Liver (tissue), 9 donors: ENCODE results near the gene PSRC1. TPM values are rescaled to one million over a fixed set of nuclear protein-coding genes. Genes with fewer than 3 reads are reported as not detected.

Source experiments
- DNase-seq: peaks from one replicate; pipeline ENCODE4 v3.0.0-alpha.2; 2017; ENCODE audit warnings: low spot score
- H3K27ac ChIP-seq, 2 donors: one replicate each; pipeline ENCODE4 v1.7.0; 2013; ENCODE audit warnings: inconsistent platforms in 2 of 2, low read length in 2 of 2, control low read depth in 1 of 2, low read depth in 1 of 2, mild to moderate bottlenecking in 1 of 2
- H3K27me3 ChIP-seq, 4 donors: one replicate each; pipeline versions ENCODE4 v1.6.1 to v1.7.0; 2013; ENCODE audit warnings: low read length in 3 of 4, inconsistent platforms in 1 of 4, mild to moderate bottlenecking in 1 of 4, moderate library complexity in 1 of 4; ENCODE audit not compliant: control insufficient read depth in 4 of 4, insufficient read depth in 4 of 4
- H3K36me3 ChIP-seq, 4 donors: one replicate each; pipeline versions ENCODE4 v1.6.1 to v1.7.0; 2013; ENCODE audit warnings: low read length in 3 of 4, mild to moderate bottlenecking in 3 of 4, low read depth in 1 of 4, moderate library complexity in 1 of 4; ENCODE audit not compliant: control insufficient read depth in 4 of 4, insufficient read depth in 3 of 4
- H3K4me1 ChIP-seq, 4 donors: one replicate each; pipeline versions ENCODE4 v1.6.1 to v1.7.0; 2013; ENCODE audit warnings: low read length in 3 of 4, mild to moderate bottlenecking in 3 of 4, moderate library complexity in 1 of 4; ENCODE audit not compliant: control insufficient read depth in 4 of 4, insufficient read depth in 4 of 4
- H3K4me3 ChIP-seq, 3 donors: one replicate each; pipeline versions ENCODE4 v1.6.1 to v1.7.0; 2013; ENCODE audit warnings: low read length in 3 of 3, control low read depth in 1 of 3, low read depth in 1 of 3, mild to moderate bottlenecking in 1 of 3
- H3K9ac ChIP-seq, 2 donors: one replicate each; pipeline ENCODE4 v1.7.0; 2013; ENCODE audit warnings: low read length in 2 of 2, mild to moderate bottlenecking in 2 of 2, moderate library complexity in 2 of 2, control low read depth in 1 of 2, low read depth in 1 of 2
- H3K9me3 ChIP-seq, 4 donors: one replicate each; pipeline versions ENCODE4 v1.6.1 to v1.7.0; 2013; ENCODE audit warnings: low read length in 3 of 4; ENCODE audit not compliant: control insufficient read depth in 4 of 4
- ATF3 ChIP-seq: IDR thresholded peaks from 2 replicates; pipeline ENCODE4 v1.6.1; 2016; ENCODE audit warnings: antibody characterized with exemption
- CTCF ChIP-seq: fragments of 150-350 bp; IDR thresholded peaks from 2 replicates; pipeline ENCODE4 v1.5.1; 2017; ENCODE audit warnings: improper control_type of control experiment, low read depth, low read length; ENCODE audit not compliant: missing input control
- EGR1 ChIP-seq, 2 donors: IDR thresholded peaks; 2 replicates each; pipeline ENCODE4 v1.6.1; 2016 to 2018; ENCODE audit warnings: antibody characterized with exemption in 2 of 2, low read depth in 2 of 2
- FOXA1 ChIP-seq: IDR thresholded peaks from 2 replicates; pipeline ENCODE4 v1.6.1; 2016; ENCODE audit warnings: antibody characterized with exemption
- FOXA2 ChIP-seq: IDR thresholded peaks from 2 replicates; pipeline ENCODE4 v1.6.1; 2016; ENCODE audit warnings: antibody characterized with exemption
- GABPA ChIP-seq, 2 donors: IDR thresholded peaks in 1 of 2; conservative IDR thresholded peaks in 1 of 2; 2 replicates each; pipeline ENCODE4 v1.6.1; 2016; ENCODE audit warnings: antibody characterized with exemption in 2 of 2, mild to moderate bottlenecking in 1 of 2, moderate library complexity in 1 of 2
- HNF4A ChIP-seq, 2 donors: conservative IDR thresholded peaks; 2 replicates each; pipeline ENCODE4 v1.6.1; 2016; ENCODE audit warnings: antibody characterized with exemption in 2 of 2, mild to moderate bottlenecking in 2 of 2
- HNF4G ChIP-seq: IDR thresholded peaks from 2 replicates; pipeline ENCODE4 v1.6.1; 2016; ENCODE audit warnings: antibody characterized with exemption
- JUND ChIP-seq, 2 donors: IDR thresholded peaks; 2 replicates each; pipeline ENCODE4 v1.6.1; 2016; ENCODE audit warnings: antibody characterized with exemption in 2 of 2
- MAX ChIP-seq: IDR thresholded peaks from 2 replicates; pipeline ENCODE4 v1.6.1; 2016; ENCODE audit warnings: antibody characterized with exemption
- NR2F2 ChIP-seq: IDR thresholded peaks from 2 replicates; pipeline ENCODE4 v1.6.1; 2016; ENCODE audit warnings: antibody characterized with exemption
- RAD21 ChIP-seq, 2 donors: IDR thresholded peaks; 2 replicates each; pipeline ENCODE4 v1.6.1; 2016; ENCODE audit warnings: antibody characterized with exemption in 2 of 2, mild to moderate bottlenecking in 2 of 2
- RXRA ChIP-seq, 2 donors: IDR thresholded peaks; 2 replicates each; pipeline ENCODE4 v1.6.1; 2017 to 2018; ENCODE audit warnings: antibody characterized with exemption in 2 of 2, mild to moderate bottlenecking in 1 of 2
- SP1 ChIP-seq: IDR thresholded peaks from 2 replicates; pipeline ENCODE4 v1.6.1; 2018; ENCODE audit warnings: antibody characterized with exemption, mild to moderate bottlenecking
- TAF1 ChIP-seq: conservative IDR thresholded peaks from 2 replicates; pipeline ENCODE4 v1.6.1; 2016; ENCODE audit warnings: antibody characterized with exemption, mild to moderate bottlenecking
- YY1 ChIP-seq: IDR thresholded peaks from 2 replicates; pipeline ENCODE4 v1.6.1; 2016; ENCODE audit warnings: antibody characterized with exemption, mild to moderate bottlenecking
- ZBTB33 ChIP-seq: IDR thresholded peaks from 2 replicates; pipeline ENCODE4 v1.6.1; 2016; ENCODE audit warnings: antibody characterized with exemption
- WGBS: extraction: QIAGEN DNeasy Blood & Tissue Kit; methylation state at CpG from one replicate; pipeline ENCODE4 v1.1.7; 2013; 5-methylcytosine and 5-hydroxymethylcytosine counted together
- polyA plus RNA-seq, 2 donors: library from polyadenylated mRNA; stranded (reverse) in 1 of 2; unstranded in 1 of 2; fragments of 200-250 nt in 1 of 2; fragments of >200 nt in 1 of 2; fragmentation: Nextera tagmentation in 1 of 2; extraction: Ambion mirVana in 1 of 2; gene quantifications; one replicate each; pipeline versions ENCODE4 v1.2.1 to v1.2.3, GENCODE V29; 2013 to 2015
- total RNA-seq, 2 donors: library from RNA; depleted of rRNA; stranded (reverse); fragments of >200 nt; gene quantifications; one replicate each; pipeline ENCODE4 v1.2.3, GENCODE V29; 2014
- donor health status: healthy.
- donor health status: healthy.
- donor health status: healthy.
- donor health status: healthy.
- donor health status: healthy.

Gene PSRC1
- total and polyA plus RNA-seq, 4 donors: 0.25 to 2.6 (median 1.1) TPM

- no peak for TF ChIP-seq HNF4A (conservative IDR thresholded peaks at IDR 0.05)
These were observed 18.9 kb upstream of the PSRC1 start (continued) for GRCh38 chr1:109301874-109302273.

GRCh38 chr1:109300650-109301151, 17.8 kb upstream of the PSRC1 start:
- H3K9ac ChIP-seq: no peak overlapping the region
- H3K36me3 ChIP-seq: no peaks in the 10 kb centered on the region
- no peaks in the 10 kb centered on the region for H3K9me3 ChIP-seq
- no peak for DNase-seq
- H3K27me3 ChIP-seq: no peaks in the 10 kb centered on the region
- WGBS: 81% methylated on average over 16 of the region's 16 CpGs
- peaks cover 0 to 3% (median 0%) of the 10 kb centered on the region in 4 donors for H3K4me1 ChIP-seq
- no peak overlapping the region for H3K4me3 ChIP-seq
- TF ChIP-seq FOXA2: no peak
- no peak for TF ChIP-seq GABPA (IDR thresholded peaks at IDR 0.05 in 1 of 2, conservative IDR thresholded peaks at IDR 0.05 in 1 of 2)
- no peak for TF ChIP-seq TAF1
- no peak for TF ChIP-seq RXRA (IDR thresholded peaks at IDR 0.05)
- TF ChIP-seq ZBTB33: no peak
- no peak for TF ChIP-seq ATF3
- no peak for TF ChIP-seq RAD21 (IDR thresholded peaks at IDR 0.05)
- no peak for TF ChIP-seq CTCF
- TF ChIP-seq YY1: no peak
- TF ChIP-seq HNF4G: no peak
- no peak for TF ChIP-seq SP1
- TF ChIP-seq FOXA1: no peak
- no peak for TF ChIP-seq MAX
- no peak for TF ChIP-seq EGR1 (IDR thresholded peaks at IDR 0.05; ENCODE audit: low read depth in 2 of 2)
- no peak for TF ChIP-seq NR2F2
- TF ChIP-seq JUND (IDR thresholded peaks at IDR 0.05): no peak
- no peak for TF ChIP-seq HNF4A (conservative IDR thresholded peaks at IDR 0.05)
- H3K27ac ChIP-seq: no peak overlapping the region

- H3K9me3 ChIP-seq: no peaks in the 10 kb centered on the region
- no peaks in the 10 kb centered on the region for H3K36me3 ChIP-seq
- no peak for DNase-seq
- peaks cover 0 to 3% (median 0%) of the 10 kb centered on the region in 4 donors for H3K4me1 ChIP-seq
- TF ChIP-seq YY1 (no peak), TAF1 (no peak), HNF4A (conservative IDR thresholded peaks at IDR 0.05) (no peak), EGR1 (IDR thresholded peaks at IDR 0.05; ENCODE audit: low read depth in 2 of 2) (no peak), ZBTB33 (no peak)
- H3K9ac ChIP-seq: no peak overlapping the region
- H3K4me3 ChIP-seq: no peak overlapping the region
- WGBS: 81% methylated on average over 20 of the region's 20 CpGs
- H3K27me3 ChIP-seq: no peaks in the 10 kb centered on the region
- H3K27ac ChIP-seq: no peak overlapping the region
These were observed 16.8 kb upstream of the PSRC1 start for GRCh38 chr1:109299558-109300343.
